Kidney epithelial cell (primary cell): ENCODE data around the gene ZNF280C. TPM values are rescaled to one million over a fixed set of nuclear protein-coding genes. Genes with fewer than 3 reads are reported as not detected.

Experiments used
- DNase-seq: peaks from one replicate; pipeline ENCODE4 v3.0.0-alpha.2; 2010; ENCODE audit warnings: low read depth
- H3K27me3 ChIP-seq: 2 replicates; pipeline ENCODE4 v1.6.0; 2011; ENCODE audit warnings: low read length; ENCODE audit not compliant: control insufficient read depth, insufficient read depth
- H3K36me3 ChIP-seq: 2 replicates; pipeline ENCODE4 v1.5.1; 2011; ENCODE audit warnings: low read length; ENCODE audit not compliant: control insufficient read depth, insufficient read depth
- H3K4me3 ChIP-seq: 2 replicates; pipeline ENCODE4 v1.5.1; 2011; ENCODE audit warnings: low read depth, mild to moderate bottlenecking, control low read depth, low read length
- CTCF ChIP-seq: IDR thresholded peaks from 2 replicates; pipeline ENCODE4 v1.5.1; 2011; ENCODE audit warnings: mild to moderate bottlenecking, moderate library complexity, low read length, control low read depth, inconsistent platforms; ENCODE audit not compliant: insufficient read depth, poor library complexity, severe bottlenecking
- total RNA-seq: library from RNA; depleted of rRNA; stranded (reverse); fragments of >200 nt; gene quantifications from 2 replicates; pipeline ENCODE4 v1.2.3, GENCODE V29; 2015

ZNF280C gene
- total RNA-seq, 1 donor from 2014 or later, result 5.3 TPM

- TF ChIP-seq CTCF, result no peak
- Histone ChIP-seq H3K36me3 (no peaks in the 10 kb centered on the region), H3K27me3 (no peaks in the 10 kb centered on the region), H3K4me3 (no peak overlapping the region)
- no peak for DNase-seq
Measured at GRCh38 chrX:130216320-130216719, 52.4 kb downstream of the ZNF280C start.

GRCh38 chrX:130213376-130213775, 55.3 kb downstream of the ZNF280C start:
- no peak for TF ChIP-seq CTCF
- Histone ChIP-seq H3K4me3 (no peak overlapping the region), H3K27me3 (no peaks in the 10 kb centered on the region), H3K36me3 (no peaks in the 10 kb centered on the region)
- no peak for DNase-seq

- TF ChIP-seq CTCF, result no peak
- no peak for DNase-seq
- Histone ChIP-seq H3K27me3 (no peaks in the 10 kb centered on the region), H3K4me3 (no peak overlapping the region), H3K36me3 (no peaks in the 10 kb centered on the region)
Measured at GRCh38 chrX:130212371-130212770, 56.3 kb downstream of the ZNF280C start.

- H3K4me3 ChIP-seq, result no peak overlapping the region
- no peaks in the 10 kb centered on the region for H3K36me3 ChIP-seq
- no peak for TF ChIP-seq CTCF
- no peak for DNase-seq
- H3K27me3 ChIP-seq, result no peaks in the 10 kb centered on the region
Measured at GRCh38 chrX:130211415-130212186, 57.1 kb downstream of the ZNF280C start.

- Histone ChIP-seq H3K27me3 (no peaks in the 10 kb centered on the region), H3K4me3 (no peak overlapping the region), H3K36me3 (no peaks in the 10 kb centered on the region)
- no peak for TF ChIP-seq CTCF
- DNase-seq, result no peak
Measured at GRCh38 chrX:130204647-130205046, 64.1 kb downstream of the ZNF280C start.

- no peaks in the 10 kb centered on the region for H3K36me3 ChIP-seq
- TF ChIP-seq CTCF, result no peak
- DNase-seq, result no peak
- H3K27me3 ChIP-seq, result no peaks in the 10 kb centered on the region
- no peak overlapping the region for H3K4me3 ChIP-seq
Measured at GRCh38 chrX:130197464-130197863, 71.2 kb downstream of the ZNF280C start.
